GM21390 (cell line): ENCODE measurements around the gene DNAJC10.
"Not testable (repeated sequence)": the region's sequence is repeated elsewhere in the genome, so short reads cannot be mapped to it uniquely, and the experiment has no call there.

Source experiments
- ATAC-seq: cut with Tn5 transposase; IDR thresholded peaks from one replicate; pipeline ENCODE4 v1.9.1; 2021; ENCODE audit not compliant: unreplicated experiment

DNAJC10 gene

GRCh38 chr2:182715892-182716649, at the start of gene DNAJC10:
Gene DNAJC10 (plus strand): TSS chr2:182716257. CDS start chr2:182718087, 1,830 bp downstream.
- ATAC-seq, result peak; percentile 86

GRCh38 chr2:182666674-182667314, 49.3 kb upstream of the DNAJC10 start:
- peak; percentile 87 for ATAC-seq

- peak; percentile 36 for ATAC-seq
Observed at GRCh38 chr2:182667315-182667695, 48.8 kb upstream of the DNAJC10 start.

- no peak for ATAC-seq
Observed at GRCh38 chr2:182668671-182669070, 47.4 kb upstream of the DNAJC10 start.

- no peak for ATAC-seq
Observed at GRCh38 chr2:182672466-182673165, 43.4 kb upstream of the DNAJC10 start.

GRCh38 chr2:182680837-182681236, 35.2 kb upstream of the DNAJC10 start:
- ATAC-seq, result no peak

GRCh38 chr2:182682210-182682609, 33.8 kb upstream of the DNAJC10 start:
- no peak for ATAC-seq

GRCh38 chr2:182685559-182685958, 30.5 kb upstream of the DNAJC10 start:
- ATAC-seq, result no peak

GRCh38 chr2:182686763-182687162, 29.3 kb upstream of the DNAJC10 start:
- ATAC-seq, result not testable (repeated sequence)

GRCh38 chr2:182694189-182694588, 21.9 kb upstream of the DNAJC10 start:
- no peak for ATAC-seq

GRCh38 chr2:182695776-182696175, 20.3 kb upstream of the DNAJC10 start:
- no peak for ATAC-seq

- ATAC-seq, result no peak
Observed at GRCh38 chr2:182698671-182699070, 17.4 kb upstream of the DNAJC10 start.

- no peak for ATAC-seq
Observed at GRCh38 chr2:182705761-182706160, 10.3 kb upstream of the DNAJC10 start.

GRCh38 chr2:182706751-182707150, 9.3 kb upstream of the DNAJC10 start:
- no peak for ATAC-seq

GRCh38 chr2:182713601-182714000, 2.5 kb upstream of the DNAJC10 start:
- no peak for ATAC-seq

GRCh38 chr2:182715121-182715891, 751 bp upstream of the DNAJC10 start:
- ATAC-seq, result no peak

- peak; percentile 2 for ATAC-seq
Observed at GRCh38 chr2:182716650-182716979, 558 bp downstream of the DNAJC10 start.

- peak; percentile 36 for ATAC-seq
Observed at GRCh38 chr2:182717416-182717815, 1.4 kb downstream of the DNAJC10 start.

GRCh38 chr2:182717816-182718215, 1.8 kb downstream of the DNAJC10 start:
- no peak for ATAC-seq

GRCh38 chr2:182718459-182718858, 2.4 kb downstream of the DNAJC10 start:
- no peak for ATAC-seq

GRCh38 chr2:182719116-182719515, 3.1 kb downstream of the DNAJC10 start:
- not testable (repeated sequence) for ATAC-seq
